Right hindlimb (tissue), 1 donor: ENCODE results near the gene MRPL9.

Experiments
- DNase-seq: peaks from one replicate; pipeline ENCODE4 v3.0.0-alpha.2; 2018

The MRPL9 gene

DNA sequence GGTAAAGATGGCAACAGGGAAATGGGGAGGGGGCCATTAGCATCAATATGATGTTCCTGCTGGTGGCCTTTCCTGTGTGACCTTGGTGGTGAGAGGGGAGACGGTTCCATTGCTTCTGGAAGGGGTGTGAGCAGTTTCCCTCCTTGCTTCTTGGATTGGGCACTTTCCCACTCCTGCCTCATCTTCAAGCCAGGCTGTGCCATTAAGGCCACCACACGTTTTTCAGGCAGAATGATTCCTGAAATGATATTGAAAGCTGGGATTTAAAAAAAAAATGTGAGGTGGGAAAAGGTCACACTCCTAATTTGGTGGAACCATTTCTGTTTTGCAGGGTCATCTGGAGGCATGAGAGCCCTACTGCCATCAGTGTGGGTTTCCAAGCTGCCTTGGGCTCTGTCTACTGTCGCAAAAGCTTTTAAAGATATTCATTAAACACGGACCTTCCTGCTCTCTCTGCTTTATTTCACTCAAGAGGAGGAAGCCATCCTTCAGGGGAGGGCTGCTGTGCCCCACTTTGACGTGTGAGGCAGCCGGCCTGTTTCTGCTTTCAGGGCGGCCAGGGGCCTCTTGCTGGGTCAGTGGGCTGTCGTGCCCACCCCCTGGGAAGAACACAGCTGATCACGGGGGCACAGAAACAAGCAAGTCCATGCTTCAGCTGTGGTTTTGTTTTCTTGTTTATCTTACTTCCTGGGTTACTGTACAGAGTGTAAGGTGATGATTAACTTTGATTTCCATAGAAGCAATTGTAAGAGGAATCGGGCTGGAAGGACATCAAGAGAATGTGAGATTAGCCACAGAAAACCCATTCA is 33.9 kb downstream of the MRPL9 start:
- DNase-seq = no peak

DNA sequence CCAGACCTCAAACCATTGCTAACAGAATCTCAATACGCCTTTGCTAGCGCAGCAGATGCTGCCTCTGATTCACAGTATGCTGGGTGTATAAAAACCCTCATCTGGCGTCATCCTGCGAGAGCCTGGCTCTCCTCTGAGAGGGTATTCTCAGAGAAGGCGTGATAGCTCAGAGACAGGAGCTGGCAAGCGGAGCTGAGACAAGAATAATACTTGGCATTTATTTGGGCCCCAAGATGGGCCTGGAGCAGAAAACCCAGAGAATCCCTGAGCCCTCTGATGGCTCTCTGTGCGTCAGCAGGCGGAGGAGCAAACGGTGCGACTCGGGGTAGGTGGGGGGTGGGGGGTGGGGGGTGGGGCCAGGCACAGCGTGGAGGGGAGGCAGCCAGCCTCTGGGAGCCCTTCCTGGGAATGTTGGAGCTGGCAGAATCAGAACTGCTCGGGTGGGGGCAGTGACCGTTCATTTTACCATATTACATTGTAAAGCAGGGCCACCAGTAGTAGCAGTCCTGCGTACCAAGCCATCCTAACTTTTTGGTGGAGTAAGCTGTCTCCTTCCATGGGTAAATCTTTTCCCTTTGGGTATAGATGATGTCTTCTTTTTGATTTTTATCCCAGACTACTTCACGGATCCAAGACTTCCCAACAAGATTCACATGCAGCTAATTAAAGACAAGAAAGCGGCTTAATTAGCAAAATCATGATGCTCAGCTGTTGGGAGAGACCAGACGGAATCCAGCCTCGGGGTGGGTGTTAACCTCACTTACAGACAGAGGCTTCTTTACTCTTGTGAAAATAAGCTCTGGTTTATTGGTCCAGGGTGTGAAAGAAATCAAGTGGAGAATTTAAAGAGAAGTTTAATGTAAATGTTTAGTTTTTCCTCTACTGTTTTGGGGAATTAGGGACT is 34.9 kb downstream of the MRPL9 start:
- peak; percentile 42 for DNase-seq

DNA sequence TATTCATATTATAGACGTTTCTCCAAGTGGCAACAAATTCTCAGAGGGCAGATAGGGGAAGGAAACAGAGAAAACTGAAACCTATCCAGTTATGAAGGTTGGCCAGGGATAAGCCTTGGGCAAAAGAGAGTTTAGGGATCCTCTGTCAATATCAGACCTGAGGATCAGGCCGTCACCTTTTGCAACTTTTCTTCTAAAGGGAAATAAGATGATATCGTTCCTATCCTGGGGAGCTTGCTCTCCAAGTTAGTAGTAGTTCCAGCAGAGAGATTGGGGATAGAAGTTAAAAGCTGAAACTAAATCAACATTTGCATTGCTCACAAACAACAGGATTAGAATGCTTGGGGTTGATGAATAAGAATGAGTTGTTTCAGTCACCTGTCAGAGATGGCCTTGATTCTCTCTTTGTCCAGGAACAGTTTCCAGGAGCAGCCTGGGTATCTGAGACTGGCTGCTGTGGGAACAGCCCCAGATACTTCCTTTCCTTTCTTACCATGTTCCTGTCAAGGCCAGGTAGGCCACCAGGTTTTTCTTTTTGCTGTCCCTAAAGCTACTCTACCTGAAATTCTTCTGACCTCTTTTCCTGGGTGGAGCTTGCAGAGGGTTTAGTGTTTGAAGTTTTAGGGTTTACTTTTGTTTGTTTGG is 39.4 kb downstream of the MRPL9 start:
- no peak for DNase-seq

DNA sequence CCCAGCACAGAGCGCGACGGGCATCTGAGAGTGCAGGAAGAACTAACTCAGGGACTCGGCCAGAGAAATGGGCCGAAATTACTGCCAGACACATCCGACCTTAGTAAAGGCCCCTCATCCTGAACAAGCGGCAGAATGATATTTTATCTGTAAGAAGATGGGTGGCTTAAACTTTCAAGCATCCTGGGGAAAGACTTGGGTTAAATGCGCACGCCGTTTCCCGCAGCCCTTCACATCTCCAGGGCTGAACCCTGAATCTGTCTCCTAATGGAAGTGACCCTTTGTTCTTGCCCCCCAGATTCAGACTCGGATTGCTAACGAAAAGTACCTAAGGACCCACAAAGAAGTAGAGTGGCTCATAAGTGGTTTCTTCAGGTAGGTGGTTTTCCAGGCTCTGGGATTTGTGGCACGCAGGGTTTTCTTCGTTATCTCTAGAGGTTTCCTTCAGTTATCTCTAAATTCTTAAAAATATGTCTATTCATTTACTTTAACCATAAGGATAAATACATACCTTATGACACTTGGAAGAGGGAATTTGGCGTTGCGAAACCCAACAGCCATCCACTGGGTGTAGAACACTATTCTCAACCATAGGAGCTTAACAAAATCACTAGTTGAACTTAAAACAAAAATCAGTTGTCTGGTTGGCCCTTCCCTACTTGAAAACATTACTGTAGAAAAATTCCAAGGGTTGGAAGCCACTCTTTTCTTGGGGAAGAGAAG is 41.3 kb downstream of the MRPL9 start:
- no peak for DNase-seq

DNA sequence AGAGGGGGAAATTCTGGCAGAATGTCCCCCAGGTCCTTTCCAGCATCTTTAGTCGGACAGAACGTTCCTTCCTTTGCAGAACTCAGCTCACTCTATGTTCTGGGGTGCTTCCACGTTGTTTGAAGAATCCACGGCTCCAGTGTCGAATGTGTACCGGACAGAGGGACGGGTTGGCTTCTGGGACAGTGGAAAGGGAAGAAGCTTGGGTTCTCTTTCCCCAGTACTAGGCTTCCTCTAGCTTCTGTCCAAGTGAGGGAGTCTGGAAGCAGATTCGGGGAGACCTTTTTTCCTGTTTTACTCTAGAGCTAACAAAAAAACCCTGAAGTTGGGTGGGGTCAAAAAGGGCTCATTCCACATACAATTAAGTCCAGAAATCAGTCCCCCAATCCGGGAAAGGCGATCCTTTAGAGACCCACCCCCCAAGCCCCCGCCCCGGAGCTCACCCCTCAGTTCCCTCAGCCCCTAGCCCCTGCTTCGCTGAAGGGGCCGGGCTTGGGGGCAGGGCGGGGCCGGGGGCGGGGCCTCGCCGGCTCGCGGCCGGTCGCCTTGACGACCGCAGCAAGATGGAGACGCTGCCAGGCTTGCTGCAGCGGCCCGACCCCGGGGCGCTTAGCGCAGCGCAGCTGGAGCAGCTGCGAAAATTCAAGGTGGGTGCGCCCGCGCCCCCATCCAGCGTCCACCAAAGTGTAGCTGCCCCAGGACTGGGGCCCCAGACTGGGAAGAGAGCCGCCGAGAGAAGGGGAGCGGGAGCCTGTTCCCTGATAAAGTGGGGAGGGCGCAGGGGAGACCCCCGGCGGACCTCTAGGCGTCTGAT is 42.1 kb downstream of the MRPL9 start, which contains the start of gene RIIAD1:
RIIAD1 (plus strand) TSS at position 549 of the 814 bp plus-strand sequence; CDS start at position 564, 15 bp downstream.
- peak; percentile 62 for DNase-seq

DNA sequence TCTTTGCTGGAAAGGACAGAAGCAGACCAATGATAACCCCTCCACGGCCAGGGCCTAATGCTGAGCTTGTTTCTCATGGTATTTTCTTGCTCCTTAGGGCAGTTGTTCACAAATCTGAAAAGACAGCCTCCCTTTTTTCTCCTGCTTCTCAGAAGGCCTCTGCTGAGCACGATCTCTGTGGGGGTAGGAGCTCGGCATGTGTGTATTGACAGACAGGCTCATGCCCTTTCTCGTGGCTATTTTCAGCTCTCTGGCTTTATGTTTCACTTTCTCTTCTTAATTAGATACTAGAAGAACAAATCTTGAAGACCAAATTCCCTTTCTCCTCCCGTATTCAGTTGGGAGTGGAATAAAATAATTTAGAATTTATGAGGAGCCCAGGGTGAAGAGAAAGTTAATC is 42.7 kb downstream of the MRPL9 start:
- no peak for DNase-seq

DNA sequence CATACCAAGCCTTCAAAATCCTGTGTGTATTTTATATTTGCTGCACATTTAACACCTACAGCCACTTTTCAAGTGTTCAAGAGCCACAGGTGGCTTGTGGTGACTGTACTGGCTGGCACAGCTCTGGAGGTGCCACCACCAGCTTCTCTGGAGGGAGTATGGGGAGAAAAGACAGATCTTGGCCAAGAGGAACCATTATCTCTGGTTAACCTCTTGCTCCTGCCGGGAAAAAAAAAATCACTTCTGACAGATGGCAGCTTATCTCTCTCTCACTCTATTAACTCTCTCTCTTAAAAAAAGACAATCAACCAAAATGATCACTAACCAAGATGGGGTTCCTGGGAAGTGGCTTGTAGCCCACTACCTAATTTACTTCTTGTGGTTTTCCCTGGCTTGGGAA is 43.2 kb downstream of the MRPL9 start:
- no peak for DNase-seq

DNA sequence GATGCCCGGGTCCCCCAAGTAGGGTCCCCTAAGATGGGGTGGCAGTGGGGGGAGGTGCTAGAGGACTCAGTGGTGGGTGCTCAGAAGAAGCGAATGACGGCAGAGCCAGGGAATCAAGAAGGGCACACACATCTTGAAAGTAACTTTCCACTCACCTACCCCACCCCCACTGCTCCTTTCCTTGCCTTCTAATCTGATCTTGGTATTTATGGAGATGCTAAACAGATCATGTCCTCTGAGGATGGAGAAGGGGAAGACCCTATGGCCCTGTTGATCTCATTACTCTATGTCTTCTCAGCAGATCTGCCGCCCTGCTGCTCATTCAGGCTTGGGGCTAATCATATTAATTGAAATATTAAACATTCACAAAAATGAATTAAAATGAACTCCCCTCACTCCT is 44.6 kb downstream of the MRPL9 start:
- no peak for DNase-seq

DNA sequence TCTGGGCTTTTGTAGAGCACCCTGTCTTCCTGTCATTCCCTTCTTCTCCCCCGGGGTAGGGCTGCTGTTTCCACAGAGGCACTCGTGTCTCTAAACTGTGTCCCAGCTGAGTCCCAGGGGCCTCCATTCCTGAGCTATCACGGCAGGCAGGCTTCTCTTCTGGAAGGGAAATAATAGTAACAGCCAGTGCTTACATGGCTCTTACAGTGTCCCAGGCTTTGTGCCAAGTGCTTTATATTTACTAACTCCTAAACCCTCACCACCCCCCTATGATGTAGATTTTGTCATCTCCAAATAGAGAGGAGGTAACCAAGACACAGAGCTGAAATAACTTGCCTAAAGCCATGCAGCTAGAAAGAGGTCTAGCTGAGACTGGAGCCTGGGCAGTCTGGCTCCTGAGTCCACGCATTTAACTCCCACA is 45.3 kb downstream of the MRPL9 start:
- no peak for DNase-seq

DNA sequence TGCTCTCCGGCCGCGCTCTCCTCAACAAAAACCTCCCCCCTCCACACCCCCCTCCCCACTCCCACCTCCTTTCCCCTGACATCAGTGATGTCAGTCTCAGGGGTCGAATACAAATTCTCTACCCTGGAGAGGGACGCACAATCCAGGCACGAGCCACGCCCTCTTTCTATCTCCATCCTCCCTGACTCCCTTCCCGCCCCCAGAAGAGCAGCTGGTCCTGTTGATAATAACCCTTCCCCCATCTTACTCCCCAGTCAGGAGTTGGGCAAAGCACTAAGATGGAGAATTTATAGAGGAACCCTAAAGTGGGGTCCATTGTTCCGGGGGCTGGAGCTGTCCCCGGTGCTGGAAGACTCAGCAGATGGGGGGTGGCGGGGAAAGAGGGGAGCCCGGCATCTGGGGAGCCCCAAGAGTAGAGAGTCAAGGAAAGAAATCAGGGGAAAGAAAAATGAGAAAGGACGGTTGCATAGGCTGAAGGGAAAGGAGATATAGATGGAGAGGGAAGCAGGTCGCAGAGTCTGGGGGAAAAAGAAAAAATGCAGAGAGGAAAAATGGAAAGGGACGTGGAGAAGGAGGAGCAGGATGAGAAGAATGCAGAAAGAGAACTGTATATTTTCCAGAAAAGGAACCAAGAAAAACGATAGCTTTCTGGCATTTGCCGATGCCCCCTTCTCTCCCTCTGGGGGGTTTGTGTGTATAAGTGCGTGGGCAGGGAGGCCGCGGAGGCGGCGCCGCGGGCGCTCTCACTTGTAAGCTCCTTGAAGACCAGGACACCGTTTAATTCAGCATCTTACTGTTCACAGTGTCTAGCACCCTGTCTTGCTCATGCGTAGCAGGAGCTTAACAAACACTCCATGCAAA is 46.3 kb downstream of the MRPL9 start, which contains the start of gene CELF3:
CELF3 (minus strand) TSS at position 33 of the 861 bp plus-strand sequence. CDS start 783 bp downstream, outside the sequence.
- no peak for DNase-seq

DNA sequence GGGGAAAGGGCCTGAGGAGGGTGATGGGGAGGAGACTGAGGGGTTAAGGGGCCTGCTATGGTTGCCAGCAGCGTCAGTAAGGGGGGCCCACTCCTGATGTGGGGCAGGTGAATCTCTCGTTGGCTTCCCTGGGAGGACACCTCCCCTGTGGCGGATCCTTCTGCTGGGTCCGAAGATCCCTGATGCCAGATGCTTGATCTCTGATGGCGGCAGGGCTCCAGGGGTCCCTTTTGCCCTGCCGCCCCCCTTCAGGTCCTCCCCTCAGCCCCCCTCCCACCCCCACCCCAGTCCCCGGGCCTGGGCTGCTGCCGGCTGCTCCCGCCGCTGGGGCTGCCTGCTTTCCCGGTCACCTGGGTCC is 46.9 kb downstream of the MRPL9 start:
- no peak for DNase-seq

DNA sequence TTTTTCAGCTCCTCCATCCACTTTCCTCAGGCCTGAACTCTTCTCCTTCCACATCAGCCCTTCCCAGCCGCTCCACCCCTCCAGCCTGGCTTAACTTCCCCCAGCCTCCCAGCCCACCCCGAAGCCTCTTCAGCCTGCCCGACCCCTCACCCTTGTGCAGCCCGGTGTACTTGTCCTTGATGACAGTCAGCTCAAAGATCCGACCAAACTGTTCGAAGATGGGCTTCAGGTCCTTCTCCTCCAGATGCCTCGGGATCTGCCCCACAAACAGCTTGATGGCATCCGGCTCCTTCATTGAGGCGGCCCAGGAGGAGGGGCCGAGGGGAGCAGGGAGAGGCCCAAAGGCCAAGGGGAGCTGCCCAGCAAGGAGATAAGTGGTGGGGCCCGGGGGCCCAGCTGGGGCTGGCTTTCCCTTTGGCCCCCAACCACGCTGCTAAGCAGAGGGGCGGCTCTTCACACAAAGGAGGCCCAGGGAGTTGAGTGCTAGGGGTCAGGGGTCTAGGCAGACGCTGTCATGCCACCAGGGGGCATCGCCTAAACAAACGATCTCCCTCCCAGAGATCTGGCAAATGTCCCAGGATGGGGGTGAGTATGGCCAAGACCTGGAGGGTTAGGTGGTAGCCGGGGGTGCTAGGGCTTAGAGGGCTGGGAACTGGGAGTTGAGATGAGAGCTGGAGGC is 47.4 kb downstream of the MRPL9 start:
- no peak for DNase-seq

DNA sequence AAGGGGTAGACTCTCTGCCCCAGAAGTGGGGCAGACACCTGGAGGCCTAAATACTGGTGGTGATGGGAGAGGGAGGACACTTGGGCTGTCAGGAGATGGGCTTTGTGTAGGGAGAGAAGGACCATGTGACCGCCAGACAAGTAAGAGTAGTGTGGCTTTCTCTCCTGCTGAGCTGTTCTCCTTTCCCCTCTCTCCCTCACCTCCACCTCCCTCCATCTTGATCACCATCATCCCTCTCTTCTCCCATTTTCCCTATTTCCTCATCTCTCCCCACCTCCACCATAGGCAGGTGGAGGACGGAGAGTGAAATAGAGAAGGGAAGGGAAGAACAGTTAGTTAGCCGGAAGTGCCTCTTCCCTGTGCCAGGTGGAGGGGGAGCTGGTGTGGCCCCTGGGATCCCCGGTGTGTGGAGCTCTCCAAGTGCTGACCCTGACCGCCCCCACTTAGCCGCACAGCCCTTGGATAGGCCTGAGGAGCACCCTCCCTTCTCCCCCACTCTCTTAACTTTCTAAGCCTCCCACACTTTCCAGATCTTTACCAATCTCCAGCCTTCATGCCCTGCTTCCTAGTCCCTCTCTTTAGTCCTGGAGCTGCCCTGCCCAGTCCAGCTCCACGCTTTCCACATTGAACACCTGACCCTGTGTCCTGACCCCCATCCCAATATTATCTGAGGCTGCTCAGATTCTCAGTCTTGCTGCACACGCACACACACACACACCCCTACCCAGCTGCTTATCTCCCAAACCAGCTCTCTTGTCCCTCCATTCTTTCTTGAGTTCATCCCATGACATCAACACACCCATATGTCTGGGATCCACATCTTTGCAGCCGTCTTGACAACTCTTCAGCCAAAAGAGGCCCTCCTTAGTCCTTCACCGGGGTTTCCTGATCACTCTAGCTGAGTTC is 48.2 kb downstream of the MRPL9 start:
- no peak for DNase-seq

DNA sequence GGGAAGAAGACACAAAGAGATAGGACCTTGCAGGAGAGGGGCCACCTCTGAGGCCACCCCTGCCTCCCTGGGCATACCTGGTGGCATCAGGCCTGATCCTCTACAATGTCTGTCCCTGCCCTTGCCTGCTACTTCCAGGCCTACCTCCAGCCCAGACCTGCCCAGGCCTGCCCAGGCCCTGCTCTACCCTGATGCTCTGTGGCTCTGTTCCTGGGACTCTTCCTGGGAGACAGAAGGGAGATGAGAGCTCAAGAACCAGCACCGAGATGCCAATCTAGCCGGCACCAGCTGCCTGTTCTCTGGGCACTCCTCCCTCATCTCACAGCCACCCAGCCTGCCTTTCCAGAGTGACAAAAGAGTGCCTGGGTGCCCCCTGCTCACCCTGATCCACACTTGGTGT is 49.4 kb downstream of the MRPL9 start:
- no peak for DNase-seq

DNA sequence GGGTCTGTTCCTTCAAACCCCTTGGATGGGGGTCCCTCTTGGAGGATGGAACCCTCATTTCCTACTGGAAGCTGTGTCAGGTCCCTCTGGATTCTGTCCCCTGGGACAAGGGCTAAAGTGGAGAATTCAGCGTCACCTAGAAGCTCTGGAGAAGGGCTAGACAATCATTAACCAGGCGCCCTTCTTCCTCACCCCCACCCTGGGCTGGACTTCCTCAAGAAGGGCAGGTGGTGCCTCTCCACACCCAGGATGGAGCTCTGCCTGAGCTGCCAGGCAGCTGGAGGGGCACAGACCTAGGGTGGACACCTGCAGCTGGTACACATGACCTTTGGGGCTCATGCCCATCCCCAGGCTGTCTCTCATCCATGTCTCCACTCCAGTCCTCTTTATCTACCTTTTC is 50.3 kb downstream of the MRPL9 start:
- no peak for DNase-seq

DNA sequence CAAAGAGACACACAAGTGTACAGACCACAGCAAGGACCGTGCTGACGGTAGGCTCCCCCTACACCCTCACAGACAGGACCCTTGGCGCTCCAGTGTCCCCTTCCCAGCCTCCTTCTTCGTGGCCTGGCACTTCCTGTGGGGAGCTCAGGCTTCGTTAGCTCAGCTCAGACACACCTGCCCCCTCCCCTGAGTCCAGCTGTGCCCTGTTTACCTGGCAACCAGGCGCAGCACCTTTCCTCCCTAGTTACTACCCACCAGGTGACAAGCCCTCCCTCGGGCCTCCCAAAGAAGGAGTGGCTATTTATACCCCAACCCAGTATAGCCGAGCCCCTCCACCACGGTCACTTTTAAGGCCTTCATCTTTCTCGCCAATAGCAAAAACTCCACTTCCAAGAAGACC is 51.3 kb downstream of the MRPL9 start:
- no peak for DNase-seq

DNA sequence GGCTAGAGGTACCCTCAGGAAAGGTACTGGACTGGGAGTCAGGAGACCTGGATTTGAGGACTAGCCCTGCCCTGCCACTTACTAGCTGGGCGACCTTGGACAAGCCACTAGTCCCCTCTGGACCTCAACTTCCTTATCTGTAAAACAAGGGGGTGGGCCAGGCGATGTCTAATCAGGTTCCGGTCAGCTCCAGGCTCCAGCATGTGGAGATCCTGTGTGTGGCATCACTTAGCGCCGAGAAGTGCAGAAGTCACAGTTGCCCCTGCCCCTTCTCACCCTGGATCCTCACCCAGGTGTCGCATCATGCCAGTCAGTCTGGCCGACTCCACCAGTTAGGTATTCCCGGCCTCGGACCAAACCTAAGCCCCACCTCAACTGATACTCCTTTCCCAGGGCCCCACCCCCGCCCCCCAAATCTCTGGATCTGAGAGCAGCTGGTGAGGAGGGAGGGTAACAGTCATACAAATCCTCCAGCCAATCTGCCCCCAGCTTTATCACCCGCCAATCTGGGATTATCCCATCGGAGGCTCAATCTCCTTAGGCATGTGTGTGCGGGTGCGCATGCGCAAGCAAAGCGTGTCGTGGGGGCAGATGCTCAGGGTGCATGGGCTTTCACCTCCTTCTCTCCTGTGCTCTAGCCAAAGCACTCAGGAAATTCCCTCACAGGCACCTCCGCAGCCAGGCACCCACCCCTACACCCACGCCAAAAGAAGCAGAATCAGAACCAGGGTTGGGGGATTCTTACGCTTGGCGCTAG is 52.1 kb downstream of the MRPL9 start:
- DNase-seq = no peak

DNA sequence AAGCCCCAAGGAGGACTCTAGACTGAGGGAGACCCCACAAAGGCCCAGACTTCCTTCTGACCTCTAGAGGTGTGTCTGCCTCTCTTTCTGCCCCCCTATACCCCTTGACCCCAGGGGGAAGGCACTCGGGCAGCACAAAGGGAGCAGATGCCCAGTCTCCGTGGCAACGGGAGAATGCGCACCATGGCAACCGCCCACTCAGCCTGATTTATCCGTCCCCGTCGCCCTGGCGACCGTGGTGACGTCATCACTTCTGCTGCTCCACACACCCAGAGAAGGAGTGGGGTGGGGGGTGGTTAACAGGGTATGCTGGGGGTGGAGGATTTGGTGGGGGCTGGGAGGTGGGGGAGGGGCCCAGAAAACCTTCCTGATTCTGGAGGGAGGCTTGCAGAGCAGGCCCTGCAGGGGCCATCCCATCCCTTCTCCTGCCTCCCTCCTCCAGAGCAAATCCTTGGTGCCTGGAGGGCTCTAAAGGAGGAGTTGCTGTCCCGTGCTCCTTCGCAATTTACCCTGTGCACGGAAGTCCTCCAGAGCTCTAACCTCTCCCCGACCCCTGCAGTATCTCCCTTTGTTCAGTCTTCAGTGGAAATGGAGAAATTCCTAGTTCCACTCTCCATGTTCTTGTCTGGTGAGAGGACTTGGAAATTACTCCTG is 53.0 kb downstream of the MRPL9 start:
- DNase-seq = no peak
